Endothelial cell of umbilical vein (primary cell): ENCODE results near the gene ARHGEF9. TPM values are rescaled to one million over a fixed set of nuclear protein-coding genes. Genes with fewer than 3 reads are reported as not detected.

Experiments
- BruUV-seq: library from RNA; stranded (reverse); fragments of 400-500 nt; replicated peaks from 2 replicates; lab custom pipeline; 2021; lab: Mats Ljungman, UMichigan
- CTCF ChIA-PET: fragments of 300-600, 350-600 bp; sonication (Branson Sonifier 250); formaldehyde crosslinking; loops from one replicate; lab custom pipeline; 2021; ENCODE audit warnings: antibody characterized with exemption, inconsistent platforms; lab: Charles Lee
- POLR2A ChIA-PET: fragments of 300-600, 350-600 bp; sonication (Branson Sonifier 250); formaldehyde crosslinking; loops from one replicate; lab custom pipeline; 2021; ENCODE audit warnings: antibody characterized with exemption, inconsistent platforms; lab: Charles Lee
- DNase-seq: peaks from one replicate; pipeline ENCODE4 v3.0.0-alpha.2; 2011; ENCODE audit warnings: low read depth, low spot score
- FAIRE-seq: peaks from 2 replicates; lab custom pipeline; 2011; peaks lifted over from hg19 to GRCh38; lab: Jason Lieb, UNC
- H2AFZ ChIP-seq: 2 replicates; pipeline ENCODE4 v1.6.0; 2012; ENCODE audit warnings: low read depth, low read length, control low read depth, inconsistent platforms
- H3K27ac ChIP-seq: 2 replicates; pipeline ENCODE4 v1.5.1; 2011; ENCODE audit warnings: low read depth, mild to moderate bottlenecking, control low read depth, low read length, moderate library complexity; ENCODE audit not compliant: insufficient read depth
- H3K27me3 ChIP-seq, 2 experiments: 2 replicates each; pipeline versions ENCODE4 v1.6.0 to v1.6.1; 2011; ENCODE audit warnings: low read length in 2 of 2, mixed read lengths in 1 of 2; ENCODE audit not compliant: control insufficient read depth in 2 of 2, insufficient read depth in 2 of 2
- H3K36me3 ChIP-seq, 2 experiments: 2 replicates in 1 of 2; 3 replicates in 1 of 2; pipeline ENCODE4 v1.5.1; 2011; ENCODE audit warnings: low read length in 2 of 2, mild to moderate bottlenecking in 1 of 2, moderate library complexity in 1 of 2; ENCODE audit not compliant: control insufficient read depth in 2 of 2, insufficient read depth in 2 of 2; ENCODE audit errors: extremely low read depth in 1 of 2
- H3K4me1 ChIP-seq: 3 replicates; pipeline ENCODE4 v1.5.1; 2011; ENCODE audit warnings: mild to moderate bottlenecking, low read length; ENCODE audit not compliant: control insufficient read depth, insufficient read depth; ENCODE audit errors: extremely low read depth
- H3K4me2 ChIP-seq: 2 replicates; pipeline ENCODE4 v1.6.1; 2011; ENCODE audit warnings: low read length, control low read depth, mixed read lengths; ENCODE audit not compliant: insufficient read depth
- H3K4me3 ChIP-seq, 3 experiments: fragments of 200-600 bp in 1 of 3; sonication (generic), shearing (Covaris generic) in 1 of 3; replicated peaks in 1 of 3; 2 replicates each; pipeline ENCODE4 v1.5.1; 2011 to 2016; ENCODE audit warnings: control low read depth in 3 of 3, low read length in 3 of 3, mild to moderate bottlenecking in 2 of 3, inconsistent platforms in 1 of 3, low read depth in 1 of 3, moderate library complexity in 1 of 3; ENCODE audit not compliant: insufficient read depth in 1 of 3
- H3K79me2 ChIP-seq: 2 replicates; pipeline ENCODE4 v1.6.0; 2012; ENCODE audit warnings: low read length, inconsistent platforms; ENCODE audit not compliant: control insufficient read depth, insufficient read depth
- H3K9ac ChIP-seq: replicated peaks from 2 replicates; pipeline ENCODE3; 2011; ENCODE audit warnings: low read length, control low read depth; ENCODE audit not compliant: insufficient read depth; ENCODE audit errors: extremely low read depth
- H3K9me1 ChIP-seq: replicated peaks from 3 replicates; pipeline ENCODE4 v1.6.0; 2011; ENCODE audit warnings: mild to moderate bottlenecking, low read length; ENCODE audit not compliant: control insufficient read depth, insufficient read depth; ENCODE audit errors: extremely low read depth
- H3K9me3 ChIP-seq: replicated peaks from 2 replicates; pipeline ENCODE4 v1.5.1; 2012; ENCODE audit warnings: low read length, inconsistent platforms; ENCODE audit not compliant: control insufficient read depth, insufficient read depth
- H4K20me1 ChIP-seq: replicated peaks from 2 replicates; pipeline ENCODE3; 2011; ENCODE audit warnings: mild to moderate bottlenecking, low read length; ENCODE audit not compliant: control insufficient read depth, insufficient read depth; ENCODE audit errors: extremely low read depth
- EZH2 ChIP-seq: IDR thresholded peaks from 2 replicates; pipeline ENCODE4 v1.6.1; 2012; ENCODE audit warnings: borderline replicate concordance, low read depth, mild to moderate bottlenecking, moderate library complexity, low read length, inconsistent platforms; ENCODE audit not compliant: severe bottlenecking
- FOS ChIP-seq: IDR thresholded peaks from 2 replicates; pipeline ENCODE4 v1.6.1; 2011; ENCODE audit warnings: mild to moderate bottlenecking, low read length, moderate library complexity, borderline replicate concordance; ENCODE audit not compliant: insufficient read depth
- GATA2 ChIP-seq: IDR thresholded peaks from 2 replicates; pipeline ENCODE4 v1.7.0; 2011; ENCODE audit warnings: low read depth, mild to moderate bottlenecking, moderate library complexity, mixed read lengths, low read length; ENCODE audit not compliant: insufficient read length, insufficient read depth
- JUN ChIP-seq: IDR thresholded peaks from 2 replicates; pipeline ENCODE4 v1.6.1; 2011; ENCODE audit warnings: borderline replicate concordance, low read depth; ENCODE audit not compliant: insufficient read length, insufficient read depth
- MYC ChIP-seq: IDR thresholded peaks from one replicate; pipeline ENCODE4 v1.6.1; 2011; ENCODE audit warnings: mild to moderate bottlenecking, low read depth, low read length
- POLR2A ChIP-seq: IDR thresholded peaks from 2 replicates; pipeline ENCODE4 v1.6.1; 2012; ENCODE audit warnings: low read depth, mild to moderate bottlenecking, control low read depth, low read length
- POLR2AphosphoS5 ChIP-seq: IDR thresholded peaks from 2 replicates; pipeline ENCODE4 v1.6.1; 2012; ENCODE audit warnings: low read depth, mild to moderate bottlenecking, control low read depth, low read length, moderate library complexity; ENCODE audit not compliant: insufficient read depth
- dilution Hi-C: fragments of 300-500 bp; cut with MboI; formaldehyde crosslinking; loops from one replicate; pipeline ENCODE4 v1.15.0; 2019; ENCODE audit warnings: low sequenced_read_pairs; ENCODE audit not compliant: extremely low pct_ligation_motif_present
- intact Hi-C: fragments of 100-400 bp; cut with micrococcal nuclease; formaldehyde crosslinking; loops from one replicate; pipeline ENCODE4 v1.10.0; 2022
- polyA plus RNA-seq, 4 experiments: library from polyadenylated mRNA; depleted of rRNA in 3 of 4; stranded (reverse) in 3 of 4; unstranded in 1 of 4; fragments of >200 nt; gene quantifications; 2 replicates each; pipeline versions ENCODE4 v1.2.1 to v1.2.3, GENCODE V29; 2011 to 2012; ENCODE audit warnings: missing spikeins in 1 of 4
- total RNA-seq: library from RNA; stranded (reverse); gene quantifications from 2 replicates; pipeline ENCODE4 v1.2.3, GENCODE V29; 2021
- TF ChIP-seq, protein P1 (sequence below): IDR thresholded peaks from 2 replicates; pipeline ENCODE4 v1.6.1; 2011; ENCODE audit not compliant: insufficient read depth, insufficient read length
- TF ChIP-seq, protein P2 (sequence below), 2 donors: IDR thresholded peaks; 1 replicate in 1 of 2; 2 replicates in 1 of 2; pipeline ENCODE4 v1.5.1; 2011; ENCODE audit warnings: low read length in 2 of 2, mild to moderate bottlenecking in 2 of 2, moderate library complexity in 2 of 2, control low read depth in 1 of 2, inconsistent platforms in 1 of 2, low read depth in 1 of 2; ENCODE audit not compliant: insufficient read depth in 1 of 2; ENCODE audit errors: extremely low read depth in 1 of 2

ARHGEF9 gene
- total and polyA plus RNA-seq, 2 donors (not counting 3 experiments of a cell fraction or from before 2014, with no cell fraction given) = 6.5 to 12.9 TPM

- H3K27me3 ChIP-seq = no peaks in the 10 kb centered on the region
- H3K4me3 ChIP-seq = no peak overlapping the region
- H3K27ac ChIP-seq = no peak overlapping the region
- no peak for DNase-seq
- no peaks in the 10 kb centered on the region for H3K79me2 ChIP-seq
- FAIRE-seq = no peak
- ChIA-PET CTCF (no interaction called here), POLR2A (interaction anchor here (0.7 kb wide), 1 partner anchor 46 kb away, joined by 3 read pairs; no protein-coding TSS in a partner anchor)
- H2AFZ ChIP-seq = no peak overlapping the region
- H3K9ac ChIP-seq = no peak overlapping the region
- H3K4me1 ChIP-seq = no peaks in the 10 kb centered on the region
- H3K9me1 ChIP-seq = no peaks in the 10 kb centered on the region
- no peaks in the 10 kb centered on the region for H3K36me3 ChIP-seq
- BruUV-seq = no TSS peak
- no peaks in the 10 kb centered on the region for H3K9me3 ChIP-seq
- H3K4me2 ChIP-seq = no peak overlapping the region
- intact Hi-C loops (no loop called here), dilution Hi-C loops (no loop called here)
- H4K20me1 ChIP-seq = no peaks in the 10 kb centered on the region
- TF ChIP-seq FOS = no peak
These were observed 76.2 kb downstream of the ARHGEF9 start for GRCh38 chrX:63708801-63709200.

- no peak overlapping the region for H3K4me3 ChIP-seq
These were observed 82.5 kb downstream of the ARHGEF9 start for GRCh38 chrX:63702556-63702955.

More at GRCh38 chrX:63702556-63702955, 82.5 kb downstream of the ARHGEF9 start:
- Histone ChIP-seq H3K4me1 (no peaks in the 10 kb centered on the region), H3K27ac (no peak overlapping the region), H3K9me1 (no peaks in the 10 kb centered on the region), H3K27me3 (no peaks in the 10 kb centered on the region), H4K20me1 (no peaks in the 10 kb centered on the region), H3K9me3 (no peaks in the 10 kb centered on the region), H2AFZ (no peak overlapping the region), H3K4me2 (no peak overlapping the region), H3K36me3 (no peaks in the 10 kb centered on the region), H3K79me2 (no peaks in the 10 kb centered on the region), H3K9ac (no peak overlapping the region)
- CTCF ChIA-PET = no interaction called here
- DNase-seq (no peak), FAIRE-seq (no peak)
- TF ChIP-seq, protein P1, sequence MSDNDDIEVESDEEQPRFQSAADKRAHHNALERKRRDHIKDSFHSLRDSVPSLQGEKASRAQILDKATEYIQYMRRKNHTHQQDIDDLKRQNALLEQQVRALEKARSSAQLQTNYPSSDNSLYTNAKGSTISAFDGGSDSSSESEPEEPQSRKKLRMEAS = no peak
- TF ChIP-seq GATA2 (no peak), POLR2A (no peak), JUN (no peak), EZH2 (no peak), POLR2AphosphoS5 (no peak), FOS (no peak), MYC (no peak)
- TF ChIP-seq, protein P2, sequence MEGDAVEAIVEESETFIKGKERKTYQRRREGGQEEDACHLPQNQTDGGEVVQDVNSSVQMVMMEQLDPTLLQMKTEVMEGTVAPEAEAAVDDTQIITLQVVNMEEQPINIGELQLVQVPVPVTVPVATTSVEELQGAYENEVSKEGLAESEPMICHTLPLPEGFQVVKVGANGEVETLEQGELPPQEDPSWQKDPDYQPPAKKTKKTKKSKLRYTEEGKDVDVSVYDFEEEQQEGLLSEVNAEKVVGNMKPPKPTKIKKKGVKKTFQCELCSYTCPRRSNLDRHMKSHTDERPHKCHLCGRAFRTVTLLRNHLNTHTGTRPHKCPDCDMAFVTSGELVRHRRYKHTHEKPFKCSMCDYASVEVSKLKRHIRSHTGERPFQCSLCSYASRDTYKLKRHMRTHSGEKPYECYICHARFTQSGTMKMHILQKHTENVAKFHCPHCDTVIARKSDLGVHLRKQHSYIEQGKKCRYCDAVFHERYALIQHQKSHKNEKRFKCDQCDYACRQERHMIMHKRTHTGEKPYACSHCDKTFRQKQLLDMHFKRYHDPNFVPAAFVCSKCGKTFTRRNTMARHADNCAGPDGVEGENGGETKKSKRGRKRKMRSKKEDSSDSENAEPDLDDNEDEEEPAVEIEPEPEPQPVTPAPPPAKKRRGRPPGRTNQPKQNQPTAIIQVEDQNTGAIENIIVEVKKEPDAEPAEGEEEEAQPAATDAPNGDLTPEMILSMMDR (IDR thresholded peaks at IDR 0.05; ENCODE audit: extremely low read depth in 1 of 2, insufficient read depth in 1 of 2, low read depth in 1 of 2, low read length in 2 of 2) = no peak
- dilution Hi-C loops = no loop called here
- BruUV-seq = no TSS peak
- POLR2A ChIA-PET = no interaction called here
- intact Hi-C loops = no loop called here
